GM18870 (cell line): ENCODE data around the gene OTOG.

Experiments used
- ATAC-seq: cut with Tn5 transposase; IDR thresholded peaks from one replicate; pipeline ENCODE4 v1.9.1; 2021; ENCODE audit warnings: moderate library complexity; ENCODE audit not compliant: unreplicated experiment

The OTOG gene

GRCh38 chr11:17540807-17541206, 6.3 kb upstream of the OTOG start:
- no peak for ATAC-seq

- no peak for ATAC-seq
These were observed 5.7 kb upstream of the OTOG start for GRCh38 chr11:17541330-17541885.

- no peak for ATAC-seq
These were observed 4.8 kb upstream of the OTOG start for GRCh38 chr11:17542249-17542648.

- no peak for ATAC-seq
These were observed 4.0 kb upstream of the OTOG start for GRCh38 chr11:17543041-17543440.

GRCh38 chr11:17543574-17544180, 3.4 kb upstream of the OTOG start:
- no peak for ATAC-seq

- no peak for ATAC-seq
These were observed 2.9 kb upstream of the OTOG start, which contains the start of gene USH1C for GRCh38 chr11:17544181-17544622. Gene USH1C (minus strand): TSS chr11:17544416. CDS start chr11:17544307, 109 bp downstream.

GRCh38 chr11:17546240-17546639, 819 bp upstream of the OTOG start:
- no peak for ATAC-seq

GRCh38 chr11:17547932-17548331, 873 bp downstream of the OTOG start:
- ATAC-seq: no peak

GRCh38 chr11:17548444-17548843, 1.4 kb downstream of the OTOG start:
- ATAC-seq: no peak

GRCh38 chr11:17550450-17551346, 3.6 kb downstream of the OTOG start:
- no peak for ATAC-seq

GRCh38 chr11:17551347-17552040, 4.4 kb downstream of the OTOG start:
- ATAC-seq: no peak

GRCh38 chr11:17552041-17552355, 4.9 kb downstream of the OTOG start:
- ATAC-seq: no peak

- no peak for ATAC-seq
These were observed 5.6 kb downstream of the OTOG start for GRCh38 chr11:17552392-17553248.

- ATAC-seq: no peak
These were observed 6.1 kb downstream of the OTOG start for GRCh38 chr11:17553249-17553546.

GRCh38 chr11:17554487-17554886, 7.4 kb downstream of the OTOG start:
- ATAC-seq: no peak

- no peak for ATAC-seq
These were observed 9.9 kb downstream of the OTOG start for GRCh38 chr11:17556999-17557398.

- ATAC-seq: no peak
These were observed 11.1 kb downstream of the OTOG start for GRCh38 chr11:17558025-17558780.

- no peak for ATAC-seq
These were observed 11.9 kb downstream of the OTOG start for GRCh38 chr11:17558916-17559315.

- ATAC-seq: no peak
These were observed 12.5 kb downstream of the OTOG start for GRCh38 chr11:17559341-17560087.
